IPS-18c (cell line): Measurements from ENCODE around the gene FTO.
"Not testable (repeated sequence)": the region's sequence is repeated elsewhere in the genome, so short reads cannot be mapped to it uniquely, and the experiment has no call there.

Experiments
- H3K4me3 ChIP-seq: 2 replicates; pipeline ENCODE4 v1.7.0; 2013; ENCODE audit warnings: low read depth, mild to moderate bottlenecking, low read length, moderate library complexity; ENCODE audit not compliant: insufficient read depth
- H3K9me3 ChIP-seq: one replicate; pipeline ENCODE4 v1.6.1; 2013; ENCODE audit warnings: mild to moderate bottlenecking, low read length, moderate library complexity; ENCODE audit not compliant: control insufficient read depth, insufficient read depth

The FTO gene

DNA sequence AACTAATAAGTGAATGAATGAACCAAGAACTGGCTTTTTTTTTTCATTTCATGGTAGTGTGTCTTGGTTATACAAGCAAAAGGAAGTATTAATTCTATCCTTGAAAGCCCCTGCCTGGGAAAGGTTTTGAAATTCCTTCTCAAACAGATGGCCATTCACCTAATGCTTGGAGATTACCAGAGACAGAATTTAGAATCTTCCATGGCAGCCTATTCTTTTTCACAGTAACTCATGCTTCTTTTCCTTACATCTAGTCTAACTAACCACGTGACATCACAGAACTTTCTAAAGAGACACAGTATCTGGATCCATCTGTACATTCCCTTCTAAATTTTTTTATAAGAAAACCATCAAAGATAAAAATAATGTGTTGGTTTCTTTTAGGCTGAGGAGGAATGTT, 151.6 kb downstream of the FTO start:
- H3K4me3 ChIP-seq = no peak overlapping the region
- no peaks in the 10 kb centered on the region for H3K9me3 ChIP-seq

DNA sequence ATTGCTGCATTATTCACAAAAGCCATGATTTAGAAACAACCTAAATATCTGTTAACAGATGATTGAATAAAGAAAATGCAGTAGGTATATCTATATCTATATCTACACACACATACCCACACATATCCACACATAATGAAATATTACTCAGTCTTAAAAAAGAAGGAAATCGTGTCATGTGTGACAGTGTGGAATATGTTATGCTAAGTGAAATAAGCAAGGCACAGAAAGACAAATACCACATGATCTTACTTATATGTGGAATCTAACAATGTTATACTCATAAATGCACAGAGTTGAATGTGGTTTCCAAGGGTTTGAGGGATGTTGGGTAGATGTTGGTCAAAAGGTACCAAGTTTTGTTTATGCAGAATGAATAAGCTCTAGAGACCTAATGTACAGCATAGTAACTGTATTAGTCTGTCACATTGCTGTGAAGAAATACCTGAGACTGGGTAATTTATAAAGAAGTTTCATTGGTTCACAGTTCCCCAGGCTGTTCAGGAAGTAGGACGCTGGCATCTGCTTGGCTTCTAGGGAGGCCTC, 156.1 kb downstream of the FTO start:
- H3K4me3 ChIP-seq = no peak overlapping the region
- H3K9me3 ChIP-seq = no peaks in the 10 kb centered on the region

DNA sequence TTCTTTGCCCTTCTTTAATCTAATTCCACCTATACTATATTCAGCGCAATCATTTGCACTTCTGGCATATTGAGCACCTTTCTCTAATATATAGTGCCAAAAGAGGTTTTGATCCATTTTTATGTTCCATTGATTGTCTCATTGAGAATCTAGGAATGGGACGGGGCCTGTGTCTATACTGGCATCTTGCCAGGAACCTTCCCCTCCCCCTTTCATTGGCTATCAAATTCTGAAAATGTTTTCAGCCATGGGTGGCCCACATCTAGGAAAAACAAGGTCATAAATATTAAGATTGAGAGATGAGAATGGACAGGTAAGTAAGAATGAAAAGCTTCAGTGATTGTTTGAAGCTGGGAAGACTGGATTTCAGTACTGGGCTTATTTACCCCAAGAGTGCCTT, 159.9 kb downstream of the FTO start:
- H3K4me3 ChIP-seq = no peak overlapping the region
- no peaks in the 10 kb centered on the region for H3K9me3 ChIP-seq

DNA sequence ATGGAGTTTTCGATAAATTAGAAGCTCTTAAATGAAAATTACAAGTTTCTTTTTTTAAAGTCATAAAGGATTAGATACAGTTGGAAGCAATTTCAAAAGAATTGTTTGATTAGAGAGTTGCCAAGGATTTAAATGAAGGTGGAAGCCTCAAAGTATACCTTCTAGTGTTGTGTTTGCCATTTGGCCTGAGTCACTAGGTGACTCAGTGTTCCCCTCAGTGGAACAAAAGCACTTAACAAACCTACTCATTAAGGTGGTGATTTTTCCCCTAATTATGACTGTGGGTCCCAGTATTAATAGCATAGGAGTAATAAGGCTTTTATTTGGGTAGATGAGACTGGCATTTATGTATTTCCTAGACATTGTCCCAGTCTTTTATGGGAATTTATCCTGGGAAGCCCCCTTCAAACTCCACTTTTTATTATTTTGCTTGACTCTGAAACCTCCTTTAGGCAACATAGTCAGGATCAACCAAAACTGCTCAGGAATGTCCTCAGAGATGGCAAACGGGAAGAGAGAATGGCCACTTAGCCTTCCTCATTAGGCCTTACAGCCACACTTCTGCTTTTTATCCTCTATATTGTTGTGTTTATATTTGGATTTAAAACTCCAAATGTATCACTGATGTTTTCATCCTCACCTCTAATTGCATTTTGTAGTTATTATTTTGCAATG, 161.0 kb downstream of the FTO start:
- Histone ChIP-seq H3K9me3 (no peaks in the 10 kb centered on the region), H3K4me3 (no peak overlapping the region)

DNA sequence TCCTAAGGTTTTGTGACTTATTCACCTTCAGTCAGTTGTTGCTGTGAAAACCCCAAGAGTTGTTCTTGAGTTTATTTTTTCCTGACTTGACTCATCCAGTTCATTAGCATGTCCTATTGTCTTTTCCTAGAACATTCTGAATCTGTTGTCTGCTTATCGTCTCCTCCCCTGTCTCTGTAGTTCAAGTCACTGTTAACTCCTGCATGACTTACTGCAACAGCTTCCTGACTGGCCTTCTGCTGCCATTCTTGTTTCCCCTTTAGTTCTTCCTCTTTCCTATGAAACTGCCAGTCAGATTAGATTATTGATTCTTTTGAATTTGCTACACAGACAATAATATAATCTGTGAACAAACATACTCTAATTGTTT, 161.5 kb downstream of the FTO start:
- no peak overlapping the region for H3K4me3 ChIP-seq
- no peaks in the 10 kb centered on the region for H3K9me3 ChIP-seq

DNA sequence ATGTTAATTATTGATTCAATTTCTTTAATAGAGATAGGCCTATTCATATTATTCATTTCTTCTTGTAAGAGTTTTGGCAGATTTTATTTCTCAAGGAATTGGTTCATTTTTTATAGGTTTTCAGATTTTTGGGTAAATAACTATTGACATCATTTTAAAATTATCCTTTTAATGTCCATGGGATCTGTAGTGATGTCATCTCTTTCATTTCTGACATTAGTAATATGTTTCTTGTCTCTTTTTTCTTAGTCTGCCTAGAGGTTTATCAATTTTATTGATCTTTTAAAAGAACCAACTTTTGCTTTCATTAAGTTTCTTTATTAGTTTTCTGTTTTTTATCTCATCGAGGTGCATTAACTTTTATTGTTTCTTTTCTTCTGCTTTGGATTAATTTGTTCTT, 162.6 kb downstream of the FTO start:
- Histone ChIP-seq H3K4me3 (no peak overlapping the region), H3K9me3 (no peaks in the 10 kb centered on the region)

DNA sequence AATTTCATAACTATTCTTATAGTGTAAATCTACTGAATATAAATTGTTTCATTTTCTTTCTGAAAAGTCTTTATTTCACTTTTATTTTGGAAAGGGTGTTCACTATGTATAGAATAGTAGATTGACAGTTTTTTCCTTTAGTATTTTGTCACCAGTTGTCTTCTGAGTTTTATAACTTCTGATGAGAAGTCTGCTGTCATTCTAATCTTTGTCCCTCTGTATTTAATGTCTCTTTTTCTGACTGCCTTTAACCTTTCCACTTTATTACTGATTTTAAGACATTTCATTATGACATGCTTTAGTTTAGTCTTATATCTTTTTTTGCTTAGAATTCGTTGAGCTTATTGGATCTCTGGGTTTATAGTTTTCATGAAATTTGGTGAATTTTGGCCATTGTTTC, 166.9 kb downstream of the FTO start:
- H3K9me3 ChIP-seq = no peaks in the 10 kb centered on the region
- H3K4me3 ChIP-seq = no peak overlapping the region

DNA sequence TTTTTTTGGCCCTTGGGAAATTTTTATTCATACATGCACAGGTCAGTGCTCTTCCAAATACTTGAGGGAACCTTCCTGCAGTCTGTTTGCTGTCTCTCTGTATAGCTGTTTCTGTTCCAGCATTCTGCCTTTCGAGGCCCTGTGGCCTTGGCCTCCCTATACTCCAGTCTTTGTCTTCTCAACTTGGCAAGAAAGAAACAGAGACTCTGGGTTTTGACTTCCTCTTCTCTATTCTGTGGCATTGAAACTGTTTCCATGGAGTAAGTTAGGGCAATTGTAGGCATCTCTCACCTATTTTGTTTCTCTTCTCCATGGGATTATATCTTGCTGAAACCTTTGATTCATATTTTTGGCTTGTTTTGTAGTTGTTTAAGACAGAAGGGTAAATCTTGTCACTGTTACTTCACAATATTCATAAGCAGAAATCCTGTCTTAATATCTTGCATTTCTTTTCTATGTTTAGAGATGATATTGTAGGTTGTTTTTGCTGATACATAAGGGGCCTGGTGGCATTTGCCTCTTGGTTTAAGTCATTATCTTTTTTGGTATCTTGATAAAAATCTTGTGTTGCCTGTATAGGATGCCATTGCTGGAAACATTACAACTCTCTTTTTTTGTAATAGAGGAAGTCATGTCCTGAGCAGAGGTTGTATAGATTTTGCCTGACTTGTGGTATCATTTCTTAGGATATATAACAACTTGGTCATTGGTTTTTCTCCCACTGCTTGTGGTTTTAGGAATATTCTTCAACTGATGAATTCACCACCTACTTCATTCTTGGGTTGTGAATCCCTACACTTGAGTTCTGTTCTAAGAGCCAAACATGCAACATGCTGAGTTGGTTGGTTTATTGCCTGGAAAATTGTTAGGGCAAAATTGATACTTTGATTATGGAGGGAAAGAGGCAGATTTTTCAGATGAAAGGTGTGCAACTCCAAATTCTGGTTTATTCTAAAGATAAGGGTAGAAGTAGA, 168.6 kb downstream of the FTO start:
- Histone ChIP-seq H3K4me3 (no peak overlapping the region), H3K9me3 (no peaks in the 10 kb centered on the region)

DNA sequence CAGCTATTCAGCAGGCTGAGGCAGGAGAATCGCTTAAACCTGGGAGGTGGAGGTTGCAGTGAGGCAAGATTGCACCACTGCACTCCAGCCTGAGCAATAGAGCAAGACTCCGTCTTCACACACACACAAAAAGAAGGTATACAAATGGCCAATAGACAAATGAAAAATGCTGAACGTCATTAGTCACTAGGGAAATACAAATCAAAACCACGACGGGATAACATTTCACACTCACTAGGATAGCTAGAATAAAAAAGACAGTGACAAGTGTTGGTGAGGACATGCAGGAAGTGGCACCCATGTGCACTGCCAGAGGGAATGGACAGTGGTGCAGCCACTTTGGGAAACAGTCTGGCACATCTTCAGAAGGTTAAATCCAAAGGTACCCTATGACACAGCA, 172.9 kb downstream of the FTO start:
- Histone ChIP-seq H3K4me3 (no peak overlapping the region), H3K9me3 (no peaks in the 10 kb centered on the region)

DNA sequence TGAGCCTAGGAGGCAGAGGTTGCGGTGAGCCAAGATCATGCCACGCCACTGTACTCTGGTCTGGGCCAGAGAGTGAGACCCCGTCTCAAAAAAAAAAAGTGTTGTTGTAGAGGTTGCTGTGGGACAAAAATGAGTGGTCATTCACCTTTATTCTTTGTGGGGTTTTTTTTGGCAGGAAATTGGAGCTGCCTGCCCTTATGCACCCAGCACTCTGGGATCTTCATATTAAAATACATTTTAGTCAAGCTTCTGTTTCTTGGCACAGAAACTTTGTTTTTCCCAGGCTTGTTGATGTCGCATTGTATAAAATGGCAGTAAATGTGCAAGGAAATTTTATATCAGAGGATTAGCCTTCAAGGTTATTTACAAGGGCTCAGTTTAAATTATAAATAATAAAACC, 174.3 kb downstream of the FTO start:
- no peak overlapping the region for H3K4me3 ChIP-seq

DNA sequence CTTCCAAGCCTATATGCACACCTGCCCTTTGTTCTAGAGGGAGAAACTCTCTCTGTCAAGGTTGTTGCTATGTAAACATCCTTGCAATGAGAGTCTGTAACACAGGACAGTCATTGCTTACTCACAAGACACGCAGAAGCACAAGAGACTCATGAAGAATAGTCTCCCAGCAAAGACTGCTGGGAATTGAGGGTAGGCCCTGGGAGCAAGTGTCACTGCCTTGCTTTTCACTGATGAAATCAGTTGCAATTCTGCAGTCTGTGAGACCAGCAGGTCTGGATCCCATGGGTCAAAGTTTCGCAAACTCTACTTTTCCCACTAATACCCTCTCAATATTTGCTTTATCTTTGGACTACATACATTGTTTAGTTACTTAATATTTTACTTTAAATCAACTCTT, 177.4 kb downstream of the FTO start:
- H3K9me3 ChIP-seq = no peaks in the 10 kb centered on the region
- H3K4me3 ChIP-seq = no peak overlapping the region

More for the DNA sequence above, 174.3 kb downstream of the FTO start:
- H3K9me3 ChIP-seq = no peaks in the 10 kb centered on the region

DNA sequence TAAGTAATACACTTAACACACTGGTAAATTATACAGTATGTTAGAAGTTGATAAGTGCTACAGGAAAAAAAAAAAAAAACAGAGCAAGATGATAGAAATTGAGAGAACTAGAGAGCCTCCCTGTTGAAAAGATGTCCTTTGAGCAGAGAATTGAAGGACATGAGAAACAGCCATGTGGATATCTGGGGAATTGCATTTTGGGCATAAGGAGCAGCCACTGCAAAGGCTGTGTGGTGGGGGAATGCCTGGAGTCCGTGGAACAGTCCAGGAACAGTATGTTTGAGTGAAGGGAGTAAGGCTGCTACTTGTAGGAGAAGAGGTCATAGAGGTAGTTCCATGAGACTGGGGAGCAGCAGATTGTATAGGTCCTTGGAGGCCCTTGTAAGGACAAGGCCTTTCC, 178.4 kb downstream of the FTO start:
- Histone ChIP-seq H3K4me3 (no peak overlapping the region), H3K9me3 (no peaks in the 10 kb centered on the region)

DNA sequence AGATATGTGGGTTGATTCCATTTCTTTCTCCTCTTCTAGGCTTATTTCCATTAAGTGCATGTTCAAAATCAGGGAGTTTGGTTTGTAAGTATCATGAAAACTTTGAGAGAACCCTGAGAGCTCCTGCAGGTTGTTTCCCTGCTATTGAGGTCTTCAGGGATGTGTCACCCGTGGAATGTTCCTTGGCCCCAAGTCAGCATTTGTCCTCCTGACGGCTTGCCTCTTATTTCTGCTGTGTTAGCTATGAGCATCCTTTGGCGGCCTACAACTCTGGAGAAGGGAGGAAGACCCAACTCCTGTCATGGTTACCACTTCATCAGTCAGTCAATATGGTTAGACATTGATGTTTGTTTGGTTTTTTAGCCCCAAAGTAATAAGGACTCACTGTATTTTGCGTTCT, 180.8 kb downstream of the FTO start:
- Histone ChIP-seq H3K4me3 (no peak overlapping the region), H3K9me3 (no peaks in the 10 kb centered on the region)

DNA sequence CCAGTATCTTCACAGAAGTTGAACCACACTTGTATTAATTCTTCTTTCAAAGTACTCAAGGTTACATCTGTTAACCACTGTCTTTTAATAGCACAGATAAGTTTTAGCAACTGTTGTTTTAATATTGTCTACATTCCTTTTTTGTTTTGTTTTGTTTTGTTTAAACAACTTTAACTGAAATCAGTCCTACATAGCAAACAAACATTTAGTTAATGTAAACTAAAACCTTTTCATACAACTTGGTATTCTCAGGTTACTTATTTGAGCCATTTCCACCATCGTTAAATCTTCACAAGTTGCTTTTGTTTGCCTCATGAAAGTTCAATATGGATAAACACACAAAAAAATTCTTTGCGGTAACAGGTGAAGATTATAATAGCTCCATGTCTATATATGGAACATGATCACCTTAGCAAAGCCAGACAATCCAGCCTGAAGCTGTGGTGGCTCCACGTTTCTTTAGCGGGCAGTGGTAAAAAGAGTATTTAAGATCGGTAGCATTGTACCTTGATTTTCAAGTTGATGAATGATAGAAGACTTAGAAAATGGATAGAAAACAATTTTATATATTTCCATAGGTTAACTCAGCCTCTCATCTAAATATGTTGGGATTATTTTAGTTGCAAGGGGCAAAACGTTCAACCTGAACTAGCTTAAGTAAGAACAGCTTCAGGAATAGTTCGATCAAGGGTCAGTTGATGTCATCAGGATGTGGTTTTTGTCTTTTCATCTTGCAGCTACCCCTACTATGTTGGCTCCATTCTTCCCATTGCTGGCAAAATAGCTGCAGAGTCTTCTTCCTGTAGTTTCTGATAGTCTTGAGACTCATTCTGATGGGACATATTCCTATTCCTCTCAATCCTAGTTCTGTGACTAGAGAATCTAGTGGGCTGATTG, 182.8 kb downstream of the FTO start:
- no peak overlapping the region for H3K4me3 ChIP-seq
- no peaks in the 10 kb centered on the region for H3K9me3 ChIP-seq

DNA sequence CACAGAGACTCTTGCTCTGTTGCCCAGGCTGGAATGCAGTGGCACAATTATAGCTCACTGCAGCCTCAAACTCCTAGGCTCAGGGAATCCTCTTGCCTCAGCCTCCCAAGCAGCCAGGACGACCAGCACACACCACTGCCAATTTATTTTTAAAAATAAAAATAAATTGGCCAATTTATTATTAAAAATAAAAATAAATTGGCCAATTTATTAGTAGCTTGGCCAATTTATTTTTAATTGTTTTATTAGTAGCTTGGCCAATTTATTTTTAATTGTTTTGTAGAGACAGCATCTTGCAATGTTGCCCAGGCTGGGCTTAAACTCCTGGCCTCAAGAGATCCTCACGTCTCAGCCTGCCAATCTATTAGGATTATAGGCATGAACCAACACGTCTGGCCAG, 184.3 kb downstream of the FTO start:
- Histone ChIP-seq H3K9me3 (no peaks in the 10 kb centered on the region), H3K4me3 (no peak overlapping the region)

DNA sequence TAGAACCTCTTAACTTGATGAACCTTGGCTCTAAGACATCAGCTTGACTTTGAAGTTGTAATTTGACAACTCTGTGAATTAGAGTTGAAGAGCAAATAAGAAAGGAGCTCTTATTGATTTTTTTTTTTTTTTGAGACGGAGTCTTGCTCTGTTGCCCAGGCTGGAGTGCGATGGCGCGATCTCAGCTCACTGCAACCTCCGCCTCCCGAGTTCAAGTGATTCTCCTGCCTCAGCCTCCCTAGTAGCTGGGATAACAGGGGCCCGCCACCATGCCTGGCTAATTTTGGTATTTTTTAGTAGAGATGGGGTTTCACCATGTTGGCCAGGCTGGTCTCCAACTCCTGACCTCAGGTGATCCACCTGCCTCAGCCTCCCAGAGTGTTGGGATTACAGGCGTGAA, 186.9 kb downstream of the FTO start:
- not testable (repeated sequence) for H3K4me3 ChIP-seq, H3K9me3 ChIP-seq

DNA sequence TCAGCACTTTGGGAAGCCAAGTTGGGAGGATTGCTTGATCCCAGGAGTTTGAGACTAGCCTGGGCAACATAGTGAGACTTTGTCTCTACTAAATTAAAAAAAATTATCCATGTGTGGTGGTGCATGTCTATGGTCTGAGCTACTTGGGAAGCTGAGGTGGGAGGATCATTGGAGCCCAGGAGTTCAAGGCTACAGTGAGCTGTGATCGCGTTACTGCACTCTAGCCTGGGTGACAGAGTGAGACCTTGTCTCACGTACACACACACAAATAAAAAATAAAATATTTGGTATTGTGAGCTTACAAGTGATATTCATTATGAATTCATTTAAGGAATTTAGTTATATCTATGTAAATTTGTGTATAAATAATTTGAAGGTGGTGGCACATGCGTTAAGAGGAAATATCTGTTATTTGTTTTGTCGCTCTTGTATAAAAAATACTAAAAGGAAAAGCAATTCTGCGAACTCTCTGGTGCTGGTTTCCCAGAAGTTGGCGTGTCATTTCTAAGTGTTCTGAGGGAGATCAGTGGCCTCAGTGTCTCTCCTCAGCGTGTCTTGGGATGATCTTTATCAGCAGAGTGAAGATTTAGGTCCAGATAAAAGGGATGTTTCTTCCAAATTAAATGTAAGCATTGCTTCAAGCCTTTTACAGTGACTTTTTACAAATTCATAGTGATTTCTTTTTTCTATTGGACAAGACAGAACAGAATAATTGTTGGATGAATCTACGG, 187.6 kb downstream of the FTO start:
- no peak overlapping the region for H3K4me3 ChIP-seq
- H3K9me3 ChIP-seq = no peaks in the 10 kb centered on the region
